K562 (cell line): ENCODE results near the gene PAAF1. TPM values are rescaled to one million over a fixed set of nuclear protein-coding genes. Genes with fewer than 3 reads are reported as not detected.

Experiments
- ATAC-seq: fragments of 200-7000 bp; cut with Tn5 transposase; 3 replicates; pipeline ENCODE4 v1.9.1; 2020; ENCODE audit warnings: moderate library complexity
- BruUV-seq: library from RNA; stranded (reverse); fragments of 400-500 nt; replicated peaks from 2 replicates; lab custom pipeline; 2021; lab: Mats Ljungman, UMichigan
- CTCF ChIA-PET: fragments of 300-600 bp; formaldehyde crosslinking; extraction: SDS; loops from one replicate; lab custom pipeline; 2021; ENCODE audit warnings: low intra/inter-chr PET ratio; lab: Yijun Ruan, JAX
- POLR2A ChIA-PET: fragments of 300-600, 350-650 bp; sonication (Branson Sonifier 250); formaldehyde crosslinking; extraction: SDS; loops from one replicate; lab custom pipeline; 2021; ENCODE audit warnings: antibody characterized with exemption, inconsistent platforms; lab: Yijun Ruan, JAX
- DNase-seq, 4 experiments: peaks; one replicate each; pipeline versions ENCODE4 v3.0.0 to v3.0.0-alpha.2; 2011 to 2018; ENCODE audit warnings: low spot score in 3 of 4, mixed read lengths in 3 of 4; ENCODE audit errors: extremely low read depth in 1 of 4
- FAIRE-seq: peaks from 2 replicates; lab custom pipeline; 2011; peaks lifted over from hg19 to GRCh38; lab: Jason Lieb, UNC
- H2AFZ ChIP-seq: 2 replicates; pipeline ENCODE4 v1.6.0; 2011; ENCODE audit warnings: low read depth, low read length, control low read depth, inconsistent platforms
- H3K27ac ChIP-seq: fragments of 200-600 bp; 3 replicates; pipeline ENCODE4 v1.8.0; 2011; ENCODE audit warnings: low read depth, mild to moderate bottlenecking, control low read depth, inconsistent platforms, low read length, moderate library complexity, mixed read lengths; ENCODE audit errors: extremely low read depth
- H3K27me3 ChIP-seq, 2 experiments: fragments of 300-600 bp in 1 of 2; 2 replicates in 1 of 2; 3 replicates in 1 of 2; pipeline versions ENCODE4 v1.6.0 to v1.8.0; 2011; ENCODE audit warnings: inconsistent platforms in 2 of 2, low read length in 2 of 2, mild to moderate bottlenecking in 1 of 2, mixed read lengths in 1 of 2, moderate library complexity in 1 of 2; ENCODE audit not compliant: control insufficient read depth in 2 of 2, insufficient read depth in 2 of 2
- H3K36me3 ChIP-seq: fragments of 300-600 bp; 3 replicates; pipeline ENCODE4 v1.8.0; 2011; ENCODE audit warnings: mild to moderate bottlenecking, low read length, inconsistent platforms; ENCODE audit not compliant: control insufficient read depth, insufficient read depth
- H3K4me1 ChIP-seq, 2 experiments: fragments of 200-600 bp in 1 of 2; replicated peaks in 1 of 2; 2 replicates in 1 of 2; 3 replicates in 1 of 2; pipeline versions ENCODE4 v1.5.1 to v1.8.0; 2011; ENCODE audit warnings: inconsistent platforms in 2 of 2, low read length in 2 of 2, mild to moderate bottlenecking in 1 of 2, mixed read lengths in 1 of 2, moderate library complexity in 1 of 2; ENCODE audit not compliant: control insufficient read depth in 2 of 2, insufficient read depth in 2 of 2
- H3K4me2 ChIP-seq: 2 replicates; pipeline ENCODE4 v1.6.1; 2011; ENCODE audit warnings: low read length, control low read depth, inconsistent platforms, mixed read lengths; ENCODE audit not compliant: insufficient read depth
- H3K4me3 ChIP-seq: fragments of 200-600 bp; sonication (generic), shearing (Covaris generic); 2 replicates; pipeline ENCODE4 v1.5.1; 2016; ENCODE audit warnings: control low read depth, inconsistent platforms
- H3K79me2 ChIP-seq: fragments of 200-600 bp; 3 replicates; pipeline ENCODE4 v1.8.0; 2011; ENCODE audit warnings: low read length, inconsistent platforms; ENCODE audit not compliant: control insufficient read depth, insufficient read depth
- H3K9ac ChIP-seq, 2 experiments: 2 replicates each; pipeline versions ENCODE4 v1.6.0 to v1.6.1; 2011; ENCODE audit warnings: low read depth in 2 of 2, low read length in 2 of 2, control low read depth in 1 of 2, inconsistent platforms in 1 of 2, mild to moderate bottlenecking in 1 of 2, mixed read lengths in 1 of 2; ENCODE audit not compliant: insufficient read depth in 1 of 2
- H3K9me1 ChIP-seq: one replicate; pipeline ENCODE4 v1.6.0; 2011; ENCODE audit warnings: inconsistent platforms, mild to moderate bottlenecking, low read length, moderate library complexity; ENCODE audit not compliant: control insufficient read depth, insufficient read depth
- H3K9me3 ChIP-seq: replicated peaks from 2 replicates; pipeline ENCODE4 v1.5.1; 2011; ENCODE audit warnings: low read depth, low read length, inconsistent platforms; ENCODE audit not compliant: control insufficient read depth, insufficient read depth
- H4K20me1 ChIP-seq: replicated peaks from 2 replicates; pipeline ENCODE4 v1.6.1; 2011; ENCODE audit warnings: low read length, inconsistent platforms, mixed read lengths; ENCODE audit not compliant: control insufficient read depth, insufficient read depth
- ATF7 ChIP-seq: fragments of 450-650 bp; IDR thresholded peaks from 2 replicates; pipeline ENCODE4 v1.7.1; 2014; ENCODE audit warnings: mild to moderate bottlenecking, moderate library complexity
- BHLHE40 ChIP-seq: IDR thresholded peaks from 2 replicates; pipeline ENCODE4 v1.6.1; 2011; ENCODE audit warnings: low read length, improper control_type of control experiment
- CAMTA2 ChIP-seq: fragments of 250-450 bp; sonication (Bioruptor Pico); conservative IDR thresholded peaks from 2 replicates; pipeline ENCODE4 v1.5.1; 2022
- CTBP1 ChIP-seq: fragments of 450-650 bp; IDR thresholded peaks from 2 replicates; pipeline ENCODE4 v1.6.1; 2016; ENCODE audit warnings: borderline replicate concordance
- DIDO1 ChIP-seq: fragments of 450-650 bp; IDR thresholded peaks from 2 replicates; pipeline ENCODE4 v1.6.1; 2016; ENCODE audit warnings: low read depth, missing biosample characterization, missing genetic modification characterization
- EHMT2 ChIP-seq: fragments of 450-650 bp; IDR thresholded peaks from 2 replicates; pipeline ENCODE4 v1.6.1; 2018; ENCODE audit warnings: antibody characterized with exemption
- FOSL1 ChIP-seq: fragments of 200-800 bp; sonication (Bioruptor generic); conservative IDR thresholded peaks from 2 replicates; pipeline ENCODE4 v1.6.1; 2016; ENCODE audit warnings: missing genetic modification characterization, missing compliant biosample characterization
- HCFC1 ChIP-seq: IDR thresholded peaks from 2 replicates; pipeline ENCODE4 v1.6.1; 2012; ENCODE audit warnings: low read depth, low read length, improper control_type of control experiment
- HDAC3 ChIP-seq: fragments of 450-650 bp; IDR thresholded peaks from 2 replicates; pipeline ENCODE4 v1.6.1; 2018; ENCODE audit warnings: borderline replicate concordance, mild to moderate bottlenecking, moderate library complexity; ENCODE audit not compliant: partially characterized antibody
- HDAC8 ChIP-seq: fragments of 450-650 bp; IDR thresholded peaks from 2 replicates; pipeline ENCODE4 v1.6.1; 2016; ENCODE audit warnings: mild to moderate bottlenecking, missing genetic modification characterization, moderate library complexity, missing compliant biosample characterization
- HMGXB4 ChIP-seq: sonication (generic); formaldehyde crosslinking; IDR thresholded peaks from 2 replicates; pipeline ENCODE4 v1.8.1; 2023; ENCODE audit warnings: mild to moderate bottlenecking, missing genetic modification reagents
- MBD2 ChIP-seq: sonication (generic); IDR thresholded peaks from 2 replicates; pipeline ENCODE4 v1.6.1; 2016; ENCODE audit warnings: low read depth, borderline replicate concordance
- MTA1 ChIP-seq: fragments of 450-650 bp; IDR thresholded peaks from 2 replicates; pipeline ENCODE4 v1.6.1; 2017; ENCODE audit warnings: borderline replicate concordance
- PTTG1 ChIP-seq: fragments of 450-650 bp; IDR thresholded peaks from 2 replicates; pipeline ENCODE4 v1.6.1; 2016; ENCODE audit warnings: low read depth, mild to moderate bottlenecking, missing genetic modification characterization, missing compliant biosample characterization
- RNF2 ChIP-seq: sonication (generic); IDR thresholded peaks from 2 replicates; pipeline ENCODE4 v1.6.1; 2016
- YY1 ChIP-seq, 3 experiments: IDR thresholded peaks; 2 replicates each; pipeline ENCODE4 v1.6.1; 2011; ENCODE audit warnings: low read length in 2 of 3, mild to moderate bottlenecking in 2 of 3, moderate library complexity in 2 of 3, borderline replicate concordance in 1 of 3, control low read depth in 1 of 3, low read depth in 1 of 3; ENCODE audit not compliant: insufficient read depth in 3 of 3, insufficient replicate concordance in 2 of 3, control insufficient read depth in 1 of 3, insufficient read length in 1 of 3; ENCODE audit errors: extremely low read depth in 1 of 3
- ZBTB8A ChIP-seq: fragments of 450-650 bp; IDR thresholded peaks from 2 replicates; pipeline ENCODE4 v1.6.1; 2018; ENCODE audit warnings: mild to moderate bottlenecking, moderate library complexity; ENCODE audit not compliant: partially characterized antibody
- ZFX ChIP-seq: sonication (generic); formaldehyde crosslinking; IDR thresholded peaks from 2 replicates; pipeline ENCODE4 v1.8.0; 2022; ENCODE audit warnings: mild to moderate bottlenecking, missing genetic modification reagents, moderate library complexity
- ZNF212 ChIP-seq: fragments of 450-650 bp; formaldehyde crosslinking; IDR thresholded peaks from 2 replicates; pipeline ENCODE4 v1.4.0; 2020; ENCODE audit warnings: mild to moderate bottlenecking
- ZNF511 ChIP-seq: sonication (generic); formaldehyde crosslinking; IDR thresholded peaks from 2 replicates; pipeline ENCODE4 v1.8.0; 2022; ENCODE audit warnings: mild to moderate bottlenecking, missing genetic modification reagents
- ZNF696 ChIP-seq: fragments of 250-450 bp; sonication (Bioruptor Pico); conservative IDR thresholded peaks from 2 replicates; pipeline ENCODE4 v1.4.0; 2020; ENCODE audit warnings: mild to moderate bottlenecking, moderate library complexity
- ZNF778 ChIP-seq: fragments of 450-650 bp; formaldehyde crosslinking; IDR thresholded peaks from 2 replicates; pipeline ENCODE4 v1.4.0; 2020; ENCODE audit warnings: mild to moderate bottlenecking, moderate library complexity
- WGBS: fragments of 100-300 bp; shearing (Covaris generic); methylation state at CpG from one replicate; pipeline ENCODE4 v1.1.6; 2016; ENCODE audit warnings: low coverage, mixed read lengths; ENCODE audit not compliant: insufficient coverage; ENCODE audit errors: missing lambda C conversion rate; 5-methylcytosine and 5-hydroxymethylcytosine counted together
- in situ Hi-C: fragments of 300-500 bp; cut with MboI; formaldehyde crosslinking; loops from 4 replicates; pipeline ENCODE4 v1.15.0; 2018; ENCODE audit warnings: inconsistent platforms, mixed read lengths
- intact Hi-C: fragments of 100-400 bp; cut with micrococcal nuclease; formaldehyde crosslinking; loops from 2 replicates; pipeline ENCODE4 v1.14.2; 2022
- polyA plus RNA-seq, 8 experiments: library from polyadenylated mRNA; depleted of rRNA in 4 of 8; stranded (reverse) in 5 of 8; unstranded in 3 of 8; fragments of >200 nt; fragmentation: Nextera tagmentation in 2 of 8; fragmentation: Illumina TruSeq in 1 of 8; extraction: Ambion mirVana in 2 of 8; extraction: Trizol in 1 of 8; gene quantifications; 2 replicates each; pipeline versions ENCODE4 v1.2.1 to v1.2.3, GENCODE V29; 2011 to 2014; ENCODE audit warnings: inconsistent platforms in 1 of 8, missing spikeins in 1 of 8
- total RNA-seq, 7 experiments: library from RNA; depleted of rRNA in 6 of 7; stranded (reverse); fragments of >200 nt in 6 of 7; fragmentation: Illumina TruSeq in 2 of 7; extraction: Trizol in 2 of 7; gene quantifications; 2 replicates each; pipeline versions ENCODE4 v1.2.1 to v1.2.3, GENCODE V29; 2011 to 2021; ENCODE audit warnings: low replicate concordance in 1 of 7

The PAAF1 gene
- total and polyA plus RNA-seq, 9 of the 15 experiments (the other 6 are each of a cell fraction or from before 2014, with no cell fraction given): 13.5 to 78.6 (median 23.3) TPM

GRCh38 chr11:73950869-73951710, 74.3 kb downstream of the PAAF1 start, which contains the start of gene DNAJB13:
Gene DNAJB13, plus strand, starts transcription at chr11:73951026. Its CDS starts 44 bp downstream, at chr11:73951070.
- in situ Hi-C loops: loop anchor here (10.0 kb wide), 1 partner anchor 374 kb away; no protein-coding TSS in a partner anchor
- Histone ChIP-seq H3K9me3 (peaks cover 3% of the 10 kb centered on the region; the same call in 1 of the 2 replicates), H3K9ac (no peak within 1 kb of the TSS), H2AFZ (no peak within 1 kb of the TSS), H3K4me2 (no peak within 1 kb of the TSS), H3K36me3 (no peaks in the 10 kb centered on the region), H3K4me1 (peaks cover 0 to 3% of the 10 kb centered on the region in 2 experiments; a peak in 2 of 5 replicates), H3K27me3 (no peaks in the 10 kb centered on the region), H3K79me2 (no peaks in the 10 kb centered on the region), H3K27ac (no peak within 1 kb of the TSS), H4K20me1 (no peaks in the 10 kb centered on the region), H3K9me1 (no peaks in the 10 kb centered on the region), H3K4me3 (no peak within 1 kb of the TSS)
- CTCF ChIA-PET: no interaction called here
- POLR2A ChIA-PET: interaction anchor here (0.6 to 1.1 kb wide), 6 partner anchors 13 to 1819 kb away, joined by 3 to 4 read pairs (median 3); no protein-coding TSS in a partner anchor
- peak; percentile 99 for ATAC-seq
- intact Hi-C loops: no loop called here
- BruUV-seq: no TSS peak
- peak; percentile 84 for FAIRE-seq
- peak; percentile 67 to 85 (median 80) for DNase-seq
- WGBS: 38% methylated on average over 12 of the region's 12 CpGs
- no peak for TF ChIP-seq CTBP1
- TF ChIP-seq HDAC3: no peak
- TF ChIP-seq PTTG1 (tag): no peak
- TF ChIP-seq DIDO1 (tag): no peak
- no peak for TF ChIP-seq ZBTB8A
- no peak for TF ChIP-seq ATF7
- TF ChIP-seq ZNF778 (CRISPR knock-in tag): no peak
- peak; percentile 40; the same call in 1 of the 2 replicates for TF ChIP-seq MBD2
- TF ChIP-seq EHMT2: no peak
- TF ChIP-seq CAMTA2 (CRISPR knock-in tag): no peak
- TF ChIP-seq ZNF511: 0 out of 2 replicates have a peak, but pooled peaks have one; percentile 26
- TF ChIP-seq BHLHE40: no peak
- no peak for TF ChIP-seq RNF2
- no peak for TF ChIP-seq ZNF212 (CRISPR knock-in tag)
- TF ChIP-seq YY1 (IDR thresholded peaks at IDR 0.05; ENCODE audit: borderline replicate concordance in 1 of 3, control insufficient read depth in 1 of 3, extremely low read depth in 1 of 3, insufficient read depth in 3 of 3, insufficient read length in 1 of 3, insufficient replicate concordance in 2 of 3, low read depth in 1 of 3, low read length in 2 of 3): no peak
- no peak for TF ChIP-seq HDAC8 (tag)
- no peak for TF ChIP-seq FOSL1 (tag)
- no peak for TF ChIP-seq ZNF696 (CRISPR knock-in tag)
- no peak for TF ChIP-seq MTA1
- TF ChIP-seq HMGXB4 (CRISPR knock-in tag): no peak
- TF ChIP-seq ZFX (CRISPR knock-in tag): peak; percentile 30; the same call in 1 of the 2 replicates
- peak; percentile 91 for TF ChIP-seq HCFC1
